ENCODE data around the gene SERPINH1. TPM values are rescaled to one million over a fixed set of nuclear protein-coding genes. Genes with fewer than 3 reads are reported as not detected.

SERPINH1 gene
- total and polyA plus RNA-seq, 2 donors (not counting 3 experiments of a cell fraction or from before 2014, with no cell fraction given) = 409 to 816 TPM

GRCh38 chr11:75606099-75606498, 44.0 kb downstream of the SERPINH1 start:
- intact Hi-C loops (cut with micrococcal nuclease) (no loop called here), dilution Hi-C loops (cut with MboI; ENCODE audit: extremely low pct_ligation_motif_present, low sequenced_read_pairs) (no loop called here)
- DNase-seq (ENCODE audit: low read depth, low spot score) (no peak), FAIRE-seq (no peak)
- H3K9me1 ChIP-seq (replicated peaks; ENCODE audit: control insufficient read depth, extremely low read depth, insufficient read depth, low read length) = no peaks in the 10 kb centered on the region
- no peak overlapping the region for H2AFZ ChIP-seq (ENCODE audit: low read depth, low read length)
- BruUV-seq (replicated peaks) = no TSS peak
- H3K4me2 ChIP-seq (ENCODE audit: insufficient read depth, low read length) = no peak overlapping the region
- POLR2A ChIA-PET = no interaction called here
- H3K27me3 ChIP-seq (ENCODE audit: control insufficient read depth in 2 of 2, insufficient read depth in 2 of 2, low read length in 2 of 2) = no peaks in the 10 kb centered on the region
- no peaks in the 10 kb centered on the region for H3K9me3 ChIP-seq (replicated peaks; ENCODE audit: control insufficient read depth, insufficient read depth, low read length)
- peaks cover 24% of the 10 kb centered on the region for H3K4me1 ChIP-seq (ENCODE audit: control insufficient read depth, extremely low read depth, insufficient read depth, low read length)
- H3K4me3 ChIP-seq (replicated peaks in 1 of 3; ENCODE audit: insufficient read depth in 1 of 3, low read depth in 1 of 3, low read length in 3 of 3) = no peak overlapping the region
- TF ChIP-seq POLR2A (IDR thresholded peaks at IDR 0.05; ENCODE audit: low read depth, low read length) (no peak), JUN (IDR thresholded peaks at IDR 0.05; ENCODE audit: borderline replicate concordance, insufficient read depth, insufficient read length, low read depth) (no peak), EZH2 (IDR thresholded peaks at IDR 0.05; ENCODE audit: borderline replicate concordance, low read depth, low read length, severe bottlenecking) (no peak), FOS (IDR thresholded peaks at IDR 0.05; ENCODE audit: borderline replicate concordance, insufficient read depth, low read length) (no peak), GATA2 (IDR thresholded peaks at IDR 0.05; ENCODE audit: insufficient read depth, insufficient read length, low read depth, low read length) (no peak)
- TF ChIP-seq, protein P1, sequence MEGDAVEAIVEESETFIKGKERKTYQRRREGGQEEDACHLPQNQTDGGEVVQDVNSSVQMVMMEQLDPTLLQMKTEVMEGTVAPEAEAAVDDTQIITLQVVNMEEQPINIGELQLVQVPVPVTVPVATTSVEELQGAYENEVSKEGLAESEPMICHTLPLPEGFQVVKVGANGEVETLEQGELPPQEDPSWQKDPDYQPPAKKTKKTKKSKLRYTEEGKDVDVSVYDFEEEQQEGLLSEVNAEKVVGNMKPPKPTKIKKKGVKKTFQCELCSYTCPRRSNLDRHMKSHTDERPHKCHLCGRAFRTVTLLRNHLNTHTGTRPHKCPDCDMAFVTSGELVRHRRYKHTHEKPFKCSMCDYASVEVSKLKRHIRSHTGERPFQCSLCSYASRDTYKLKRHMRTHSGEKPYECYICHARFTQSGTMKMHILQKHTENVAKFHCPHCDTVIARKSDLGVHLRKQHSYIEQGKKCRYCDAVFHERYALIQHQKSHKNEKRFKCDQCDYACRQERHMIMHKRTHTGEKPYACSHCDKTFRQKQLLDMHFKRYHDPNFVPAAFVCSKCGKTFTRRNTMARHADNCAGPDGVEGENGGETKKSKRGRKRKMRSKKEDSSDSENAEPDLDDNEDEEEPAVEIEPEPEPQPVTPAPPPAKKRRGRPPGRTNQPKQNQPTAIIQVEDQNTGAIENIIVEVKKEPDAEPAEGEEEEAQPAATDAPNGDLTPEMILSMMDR (IDR thresholded peaks at IDR 0.05; ENCODE audit: extremely low read depth in 1 of 2, insufficient read depth in 1 of 2, low read depth in 1 of 2, low read length in 2 of 2) = no peak
- CTCF ChIA-PET = no interaction called here
- H3K9ac ChIP-seq (replicated peaks; ENCODE audit: extremely low read depth, insufficient read depth, low read length) = no peak overlapping the region
- H3K79me2 ChIP-seq (ENCODE audit: control insufficient read depth, insufficient read depth, low read length) = no peaks in the 10 kb centered on the region
- no peaks in the 10 kb centered on the region for H4K20me1 ChIP-seq (replicated peaks; ENCODE audit: control insufficient read depth, extremely low read depth, insufficient read depth, low read length)
- H3K27ac ChIP-seq (ENCODE audit: insufficient read depth, low read depth, low read length) = no peak overlapping the region
- H3K36me3 ChIP-seq (ENCODE audit: control insufficient read depth in 2 of 2, extremely low read depth in 1 of 2, insufficient read depth in 2 of 2, low read length in 2 of 2) = no peaks in the 10 kb centered on the region

GRCh38 chr11:75611823-75612222, 49.8 kb downstream of the SERPINH1 start:
- no TSS peak for BruUV-seq (replicated peaks)
- dilution Hi-C loops (cut with MboI; ENCODE audit: extremely low pct_ligation_motif_present, low sequenced_read_pairs) = no loop called here
- peaks cover 8% of the 10 kb centered on the region for H3K4me1 ChIP-seq (ENCODE audit: control insufficient read depth, extremely low read depth, insufficient read depth, low read length)
- no peaks in the 10 kb centered on the region for H3K27me3 ChIP-seq (ENCODE audit: control insufficient read depth in 2 of 2, insufficient read depth in 2 of 2, low read length in 2 of 2)
- no peaks in the 10 kb centered on the region for H3K36me3 ChIP-seq (ENCODE audit: control insufficient read depth in 2 of 2, extremely low read depth in 1 of 2, insufficient read depth in 2 of 2, low read length in 2 of 2)
- H3K27ac ChIP-seq (ENCODE audit: insufficient read depth, low read depth, low read length) = no peak overlapping the region
- no peak overlapping the region for H3K9ac ChIP-seq (replicated peaks; ENCODE audit: extremely low read depth, insufficient read depth, low read length)
- H3K9me1 ChIP-seq (replicated peaks; ENCODE audit: control insufficient read depth, extremely low read depth, insufficient read depth, low read length) = no peaks in the 10 kb centered on the region
- POLR2A ChIA-PET = no interaction called here
- CTCF ChIA-PET = interaction anchor here (0.9 to 2.7 kb wide), 3 partner anchors 10 to 94 kb away, joined by 5 to 16 read pairs (median 5); no protein-coding TSS in a partner anchor
- H3K79me2 ChIP-seq (ENCODE audit: control insufficient read depth, insufficient read depth, low read length) = no peaks in the 10 kb centered on the region
- H3K9me3 ChIP-seq (replicated peaks; ENCODE audit: control insufficient read depth, insufficient read depth, low read length) = no peaks in the 10 kb centered on the region
- FAIRE-seq = no peak
- no peak for DNase-seq (ENCODE audit: low read depth, low spot score)
- no peaks in the 10 kb centered on the region for H4K20me1 ChIP-seq (replicated peaks; ENCODE audit: control insufficient read depth, extremely low read depth, insufficient read depth, low read length)
- TF ChIP-seq POLR2AphosphoS5 (IDR thresholded peaks at IDR 0.05; ENCODE audit: insufficient read depth, low read depth, low read length) (no peak), FOS (IDR thresholded peaks at IDR 0.05; ENCODE audit: borderline replicate concordance, insufficient read depth, low read length) (no peak), MYC (IDR thresholded peaks at IDR 0.05; ENCODE audit: low read depth, low read length) (no peak), JUN (IDR thresholded peaks at IDR 0.05; ENCODE audit: borderline replicate concordance, insufficient read depth, insufficient read length, low read depth) (no peak), POLR2A (IDR thresholded peaks at IDR 0.05; ENCODE audit: low read depth, low read length) (no peak), GATA2 (IDR thresholded peaks at IDR 0.05; ENCODE audit: insufficient read depth, insufficient read length, low read depth, low read length) (no peak), EZH2 (IDR thresholded peaks at IDR 0.05; ENCODE audit: borderline replicate concordance, low read depth, low read length, severe bottlenecking) (no peak)
- TF ChIP-seq, protein P2, sequence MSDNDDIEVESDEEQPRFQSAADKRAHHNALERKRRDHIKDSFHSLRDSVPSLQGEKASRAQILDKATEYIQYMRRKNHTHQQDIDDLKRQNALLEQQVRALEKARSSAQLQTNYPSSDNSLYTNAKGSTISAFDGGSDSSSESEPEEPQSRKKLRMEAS (IDR thresholded peaks at IDR 0.05; ENCODE audit: insufficient read depth, insufficient read length) = no peak
- TF ChIP-seq, protein P1 (IDR thresholded peaks at IDR 0.05; ENCODE audit: extremely low read depth in 1 of 2, insufficient read depth in 1 of 2, low read depth in 1 of 2, low read length in 2 of 2) = no peak
- no peak overlapping the region for H3K4me2 ChIP-seq (ENCODE audit: insufficient read depth, low read length)
- intact Hi-C loops (cut with micrococcal nuclease) = no loop called here
- no peak overlapping the region for H3K4me3 ChIP-seq (replicated peaks in 1 of 3; ENCODE audit: insufficient read depth in 1 of 3, low read depth in 1 of 3, low read length in 3 of 3)
- H2AFZ ChIP-seq (ENCODE audit: low read depth, low read length) = no peak overlapping the region
